GM13977 (cell line): Measurements from ENCODE around the gene FOLR3.

ENCODE experiments used
- DNase-seq: peaks from one replicate; pipeline ENCODE4 v3.0.0; 2012; ENCODE audit warnings: low spot score
- in situ Hi-C: fragments of 300-500 bp; cut with MboI; formaldehyde crosslinking; loops from one replicate; pipeline ENCODE4 v1.12.0; 2022; ENCODE audit warnings: low sequenced_read_pairs, low pct_unique_long_range_greater_than_20kb, mixed read lengths, inconsistent platforms; ENCODE audit not compliant: unreplicated experiment
- TF ChIP-seq, protein P1 (sequence below): IDR thresholded peaks from 2 replicates; pipeline ENCODE4 v1.5.1; 2012; ENCODE audit warnings: mild to moderate bottlenecking, control low read depth; ENCODE audit not compliant: insufficient read depth; ENCODE audit errors: extremely low read depth, missing control alignments

Gene FOLR3

DNA sequence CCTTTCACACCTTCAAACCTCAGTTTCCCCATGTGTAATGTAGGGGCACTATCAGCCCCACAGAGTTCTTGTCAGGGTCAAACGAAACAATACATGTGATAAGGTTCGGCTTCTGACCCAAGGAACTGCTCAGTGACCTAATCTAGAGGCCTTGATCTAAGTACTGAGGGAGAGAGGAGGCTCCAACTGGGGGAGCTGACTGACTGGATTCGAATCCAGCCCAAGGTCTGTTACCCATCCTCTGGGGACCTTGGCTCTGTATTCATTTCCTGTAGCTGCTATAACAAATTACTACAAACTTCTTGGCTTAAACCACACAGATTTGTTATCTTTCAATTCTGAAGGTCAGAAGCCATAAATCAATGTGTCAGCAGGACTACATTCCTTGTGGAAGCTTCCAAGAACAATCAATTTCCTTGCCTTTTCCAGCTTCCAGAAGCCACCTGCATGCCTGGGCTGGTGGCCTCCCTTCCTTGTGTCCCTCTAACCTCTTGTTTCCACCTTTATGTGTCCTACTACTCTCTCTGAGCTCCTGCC is 12.3 kb upstream of the FOLR3 start:
- TF ChIP-seq, protein P1, sequence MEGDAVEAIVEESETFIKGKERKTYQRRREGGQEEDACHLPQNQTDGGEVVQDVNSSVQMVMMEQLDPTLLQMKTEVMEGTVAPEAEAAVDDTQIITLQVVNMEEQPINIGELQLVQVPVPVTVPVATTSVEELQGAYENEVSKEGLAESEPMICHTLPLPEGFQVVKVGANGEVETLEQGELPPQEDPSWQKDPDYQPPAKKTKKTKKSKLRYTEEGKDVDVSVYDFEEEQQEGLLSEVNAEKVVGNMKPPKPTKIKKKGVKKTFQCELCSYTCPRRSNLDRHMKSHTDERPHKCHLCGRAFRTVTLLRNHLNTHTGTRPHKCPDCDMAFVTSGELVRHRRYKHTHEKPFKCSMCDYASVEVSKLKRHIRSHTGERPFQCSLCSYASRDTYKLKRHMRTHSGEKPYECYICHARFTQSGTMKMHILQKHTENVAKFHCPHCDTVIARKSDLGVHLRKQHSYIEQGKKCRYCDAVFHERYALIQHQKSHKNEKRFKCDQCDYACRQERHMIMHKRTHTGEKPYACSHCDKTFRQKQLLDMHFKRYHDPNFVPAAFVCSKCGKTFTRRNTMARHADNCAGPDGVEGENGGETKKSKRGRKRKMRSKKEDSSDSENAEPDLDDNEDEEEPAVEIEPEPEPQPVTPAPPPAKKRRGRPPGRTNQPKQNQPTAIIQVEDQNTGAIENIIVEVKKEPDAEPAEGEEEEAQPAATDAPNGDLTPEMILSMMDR: no peak
- in situ Hi-C loops: no loop called here
- DNase-seq: no peak

DNA sequence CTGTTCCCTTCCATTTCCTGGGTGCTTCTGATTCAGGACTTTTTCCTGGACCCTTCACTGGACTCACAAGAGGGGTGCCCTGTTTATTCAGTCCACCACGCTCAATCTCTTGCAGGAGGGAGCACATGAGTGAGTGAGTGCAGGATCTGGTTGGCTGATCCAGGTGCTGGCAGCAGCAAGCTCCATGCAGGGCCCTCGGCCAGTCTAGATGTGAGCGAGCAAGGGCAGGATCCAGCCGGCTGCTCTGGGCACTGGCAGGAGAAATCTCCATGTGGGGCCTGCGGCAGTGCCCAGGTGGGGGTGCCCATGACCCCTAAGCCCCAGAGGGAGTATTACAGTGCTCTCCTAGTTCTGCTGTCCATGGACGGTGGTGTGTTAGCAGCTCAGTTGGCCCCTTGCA is 11.5 kb upstream of the FOLR3 start:
- in situ Hi-C loops: no loop called here
- TF ChIP-seq, protein P1: no peak
- DNase-seq: no peak

DNA sequence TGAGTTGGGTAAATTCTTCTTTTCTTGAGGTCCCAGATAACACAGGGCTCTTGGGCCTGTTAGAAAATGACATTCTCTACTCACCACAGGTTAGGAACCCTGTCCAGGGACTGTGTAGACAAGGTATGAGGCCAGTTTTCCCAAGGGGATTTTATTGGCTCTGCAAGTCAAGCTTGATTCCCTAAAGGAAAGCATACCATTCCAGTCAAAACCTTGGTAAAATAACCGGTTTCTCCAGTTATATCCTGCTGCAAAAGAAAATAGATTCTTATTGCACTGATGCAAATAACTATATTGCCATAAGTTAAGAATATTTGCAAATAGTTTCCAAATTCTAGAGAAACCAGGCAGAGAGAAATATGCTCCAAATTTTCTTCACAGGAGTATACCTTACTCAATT is 9.6 kb upstream of the FOLR3 start:
- DNase-seq: no peak
- TF ChIP-seq, protein P1: no peak
- in situ Hi-C loops: no loop called here

DNA sequence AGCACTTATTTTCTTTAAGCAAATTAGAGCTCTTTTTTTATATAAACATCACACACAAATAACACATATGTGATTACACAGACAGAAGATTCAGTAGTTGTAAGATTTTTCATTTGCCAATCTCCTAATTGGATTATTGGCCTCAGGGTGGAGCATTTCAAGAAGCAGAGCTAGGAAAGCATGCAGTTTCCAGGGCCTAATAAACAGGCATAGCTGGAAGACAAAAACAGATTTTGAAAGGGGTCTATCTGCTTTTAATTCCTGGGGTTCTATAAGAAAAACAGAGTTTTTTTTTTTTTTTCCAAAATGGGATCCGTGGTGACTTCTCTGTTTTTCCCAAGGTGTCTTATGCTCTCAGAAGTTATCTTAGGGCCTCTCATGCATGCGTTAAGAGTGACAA is 7.6 kb upstream of the FOLR3 start:
- TF ChIP-seq, protein P1: no peak
- in situ Hi-C loops: no loop called here

DNA sequence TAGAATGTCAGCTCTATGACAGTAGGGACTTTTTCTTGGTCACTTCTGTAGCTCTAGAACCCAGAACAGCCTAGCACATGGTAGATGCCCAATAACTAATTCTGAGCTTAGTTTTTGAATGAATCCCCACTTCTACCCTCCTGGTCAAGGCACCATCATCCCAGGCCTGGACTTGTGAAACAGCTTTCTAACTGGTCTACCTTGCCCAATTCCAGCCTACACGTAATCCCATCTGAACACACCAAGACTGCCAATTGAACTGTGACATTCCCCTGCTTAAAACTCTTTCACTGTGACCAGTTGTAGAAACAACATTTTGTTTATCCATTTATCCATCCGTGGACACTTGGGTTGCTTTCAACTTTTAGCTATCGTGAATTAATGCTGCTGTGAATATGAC is 6.1 kb upstream of the FOLR3 start:
- in situ Hi-C loops: no loop called here
- no peak for DNase-seq
- TF ChIP-seq, protein P1: no peak

More for the DNA sequence above, 7.6 kb upstream of the FOLR3 start:
- DNase-seq: no peak

DNA sequence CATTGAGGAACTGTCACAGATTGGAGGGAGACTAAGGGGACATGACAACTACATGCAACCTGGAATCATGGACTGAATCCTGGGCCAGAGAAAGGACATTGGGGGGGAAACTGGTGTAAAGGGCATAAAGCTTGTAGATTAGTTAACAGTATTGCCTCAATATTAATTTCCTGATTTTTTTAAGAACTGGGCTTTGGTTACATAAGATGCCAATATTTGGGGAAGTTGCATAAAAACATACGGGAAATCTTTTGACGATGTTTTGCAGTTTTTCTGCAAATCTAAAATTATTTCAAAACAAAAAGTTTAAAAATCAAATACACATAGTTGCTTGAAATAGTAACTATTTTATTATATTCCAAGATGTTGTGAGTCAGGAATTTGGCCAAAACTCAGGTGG is 2.9 kb upstream of the FOLR3 start:
- TF ChIP-seq, protein P1: no peak
- DNase-seq: no peak
- in situ Hi-C loops: no loop called here

DNA sequence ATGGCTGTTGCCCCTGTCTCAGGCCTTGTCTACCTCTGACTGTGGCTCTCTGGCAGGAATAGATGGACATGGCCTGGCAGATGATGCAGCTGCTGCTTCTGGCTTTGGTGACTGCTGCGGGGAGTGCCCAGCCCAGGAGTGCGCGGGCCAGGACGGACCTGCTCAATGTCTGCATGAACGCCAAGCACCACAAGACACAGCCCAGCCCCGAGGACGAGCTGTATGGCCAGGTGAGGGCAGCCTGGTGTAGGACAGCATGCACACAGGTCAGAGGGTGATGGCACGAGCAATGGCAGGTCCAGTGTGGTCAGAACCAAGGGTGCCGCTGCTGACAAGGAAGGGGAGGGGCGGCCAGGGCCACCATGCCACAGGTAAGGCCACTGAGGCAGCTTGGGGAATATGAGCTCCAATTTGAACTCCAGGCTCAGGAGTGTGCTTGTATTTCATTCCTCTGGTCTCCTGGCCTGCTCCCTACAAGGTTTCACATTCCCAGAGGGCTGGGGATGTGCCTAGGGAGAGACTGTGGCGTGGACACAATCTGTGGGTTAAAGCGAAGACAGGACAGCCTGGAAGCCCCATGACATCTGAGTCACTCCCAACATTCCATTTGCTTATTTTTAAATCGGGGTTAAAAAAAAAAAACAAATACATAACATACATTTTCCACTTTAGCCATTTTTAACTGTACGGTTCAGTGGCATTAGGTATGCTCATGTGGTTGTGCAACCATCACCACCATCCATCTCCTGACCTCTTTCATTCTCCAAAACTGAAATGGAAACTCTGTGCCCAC is 562 bp downstream of the FOLR3 start:
- DNase-seq: no peak
- in situ Hi-C loops: no loop called here
- TF ChIP-seq, protein P1: no peak
